CD8-positive, alpha-beta memory T cell (primary cell): ENCODE measurements around the gene PDPR. TPM values are rescaled to one million over a fixed set of nuclear protein-coding genes. Genes with fewer than 3 reads are reported as not detected.
"Not testable (repeated sequence)": the region's sequence is repeated elsewhere in the genome, so short reads cannot be mapped to it uniquely, and the experiment has no call there.

ENCODE experiments used
- CTCF ChIA-PET: fragments of 350-600 bp; sonication (Branson Sonifier 250); formaldehyde crosslinking; loops from one replicate; lab custom pipeline; 2021; ENCODE audit warnings: antibody characterized with exemption; lab: Charles Lee
- POLR2A ChIA-PET: fragments of 350-600 bp; sonication (Branson Sonifier 250); formaldehyde crosslinking; loops from one replicate; lab custom pipeline; 2021; ENCODE audit warnings: antibody characterized with exemption; lab: Charles Lee
- DNase-seq, 5 donors: peaks; one replicate each; pipeline versions ENCODE4 v3.0.0 to v3.0.0-alpha.2; 2020 to 2022; ENCODE audit warnings: mixed read lengths in 1 of 5
- H3K27ac ChIP-seq: one replicate; pipeline ENCODE4 v1.7.0; 2013; ENCODE audit warnings: low read depth, mild to moderate bottlenecking, low read length, moderate library complexity
- H3K27me3 ChIP-seq: 2 replicates; pipeline ENCODE4 v1.7.0; 2013; ENCODE audit warnings: low read length, mild to moderate bottlenecking; ENCODE audit not compliant: insufficient read depth, poor library complexity, severe bottlenecking
- H3K36me3 ChIP-seq: 2 replicates; pipeline ENCODE4 v1.7.0; 2013; ENCODE audit warnings: mild to moderate bottlenecking, low read length, moderate library complexity; ENCODE audit not compliant: insufficient read depth
- H3K4me1 ChIP-seq: 2 replicates; pipeline ENCODE4 v1.7.0; 2013; ENCODE audit warnings: mild to moderate bottlenecking, low read length, moderate library complexity; ENCODE audit not compliant: insufficient read depth
- H3K4me3 ChIP-seq: 2 replicates; pipeline ENCODE4 v1.7.0; 2013; ENCODE audit warnings: mild to moderate bottlenecking, low read length
- H3K9me3 ChIP-seq: 2 replicates; pipeline ENCODE4 v1.7.0; 2013; ENCODE audit warnings: mild to moderate bottlenecking, low read length
- H3K27ac Mint-ChIP-seq, 8 donors: one replicate each; pipeline ENCODE4 v1.8.0; 2020 to 2021; ENCODE audit warnings: mixed read lengths in 8 of 8, mild to moderate bottlenecking in 6 of 8, inconsistent platforms in 3 of 8, moderate library complexity in 3 of 8
- H3K27me3 Mint-ChIP-seq, 2 donors: one replicate each; pipeline ENCODE4 v1.8.0; 2020 to 2021; ENCODE audit warnings: mixed read lengths in 2 of 2, mild to moderate bottlenecking in 1 of 2, moderate library complexity in 1 of 2
- H3K36me3 Mint-ChIP-seq, 3 donors: one replicate each; pipeline ENCODE4 v1.8.0; 2020 to 2021; ENCODE audit warnings: mixed read lengths in 3 of 3, inconsistent platforms in 1 of 3, mild to moderate bottlenecking in 1 of 3
- H3K4me1 Mint-ChIP-seq, 3 donors: one replicate each; pipeline ENCODE4 v1.8.0; 2020 to 2021; ENCODE audit warnings: mixed read lengths in 3 of 3, inconsistent platforms in 1 of 3, mild to moderate bottlenecking in 1 of 3
- H3K4me3 Mint-ChIP-seq, 7 donors: one replicate each; pipeline ENCODE4 v1.8.0; 2020 to 2021; ENCODE audit warnings: mixed read lengths in 7 of 7, mild to moderate bottlenecking in 6 of 7, moderate library complexity in 4 of 7, inconsistent platforms in 2 of 7
- H3K9me3 Mint-ChIP-seq, 5 donors: one replicate each; pipeline ENCODE4 v1.8.0; 2020 to 2022; ENCODE audit warnings: mixed read lengths in 5 of 5, mild to moderate bottlenecking in 3 of 5, moderate library complexity in 2 of 5, inconsistent platforms in 1 of 5
- polyA plus RNA-seq: library from polyadenylated mRNA; unstranded; fragments of 300-500 nt; fragmentation: Illumina TruSeq; gene quantifications from one replicate; pipeline ENCODE4 v1.2.3, GENCODE V29; 2021
- total RNA-seq, 2 experiments: library from RNA; stranded (reverse); gene quantifications; one replicate each; pipeline ENCODE4 v1.2.3, GENCODE V29; 2021

Gene PDPR
- 10 to 100 TPM; 21.1 to 21.8 TPM for total RNA-seq
- 11.5 TPM for polyA plus RNA-seq

DNA sequence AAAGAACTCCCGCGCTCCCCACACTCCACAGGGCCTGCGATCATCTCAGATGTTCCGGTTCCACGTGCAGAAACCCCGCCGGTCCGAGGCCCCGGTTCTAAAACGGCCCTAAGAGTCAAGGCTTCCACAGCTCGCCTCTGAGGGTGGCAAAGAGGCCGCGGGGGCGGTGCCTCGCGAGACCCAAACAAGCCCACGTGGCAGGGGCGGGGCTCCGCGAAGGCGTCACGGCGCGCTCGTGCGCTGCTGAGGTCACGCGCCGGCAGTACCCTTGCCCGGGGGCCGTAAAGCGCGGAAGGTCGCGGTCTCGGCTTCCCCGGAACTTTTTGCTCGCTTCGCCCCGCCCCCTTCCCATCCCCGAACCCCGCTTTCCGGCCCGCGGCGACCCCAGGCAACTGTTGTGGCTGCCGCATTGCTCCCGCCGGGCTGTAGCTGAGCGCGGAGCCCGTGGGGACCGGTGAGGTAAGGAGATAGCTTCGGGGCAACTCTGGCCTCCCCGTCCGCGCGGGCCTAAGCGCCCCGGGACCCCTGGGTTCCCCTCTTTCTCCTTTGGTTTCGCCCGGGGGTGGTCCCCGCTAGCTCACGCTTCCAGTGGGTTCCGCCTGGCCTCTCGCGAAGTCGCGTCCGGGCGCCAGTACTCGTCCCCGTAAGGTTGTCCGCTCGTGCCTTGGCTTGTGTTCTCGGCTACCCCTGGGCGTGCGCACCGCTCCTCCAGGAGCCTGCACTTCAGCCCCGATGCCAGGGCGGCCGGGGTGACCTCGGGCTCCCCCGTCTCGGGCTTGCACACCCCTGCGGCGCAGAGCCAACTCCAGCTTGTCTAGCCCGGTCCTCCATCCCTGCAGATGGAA lies at the start of gene PDPR:
Gene PDPR (plus strand): TSS at position 351 of the 845 bp plus-strand sequence. CDS start 6,161 bp downstream, outside the sequence.
- H3K9me3 ChIP-seq, H3K27me3 ChIP-seq, H3K4me1 ChIP-seq, H3K36me3 ChIP-seq, H3K9me3 Mint-ChIP-seq, H3K27me3 Mint-ChIP-seq, POLR2A ChIA-PET, CTCF ChIA-PET: not testable (repeated sequence)
- peak; percentile 92 to 97 (median 96) for DNase-seq
- peak within 1 kb of the TSS; percentile 87 to 98 (median 88) for H3K4me3 Mint-ChIP-seq
- peak within 1 kb of the TSS; percentile 72 for H3K4me3 ChIP-seq
- H3K4me1 Mint-ChIP-seq: peaks cover 27 to 32% (median 27%) of the 10 kb centered on the region in 3 donors
- H3K27ac Mint-ChIP-seq: peak within 1 kb of the TSS; percentile 84 to 98 (median 87)
- peaks cover 0 to 18% (median 3%) of the 10 kb centered on the region in 3 donors for H3K36me3 Mint-ChIP-seq
- peak within 1 kb of the TSS; percentile 64 for H3K27ac ChIP-seq

DNA sequence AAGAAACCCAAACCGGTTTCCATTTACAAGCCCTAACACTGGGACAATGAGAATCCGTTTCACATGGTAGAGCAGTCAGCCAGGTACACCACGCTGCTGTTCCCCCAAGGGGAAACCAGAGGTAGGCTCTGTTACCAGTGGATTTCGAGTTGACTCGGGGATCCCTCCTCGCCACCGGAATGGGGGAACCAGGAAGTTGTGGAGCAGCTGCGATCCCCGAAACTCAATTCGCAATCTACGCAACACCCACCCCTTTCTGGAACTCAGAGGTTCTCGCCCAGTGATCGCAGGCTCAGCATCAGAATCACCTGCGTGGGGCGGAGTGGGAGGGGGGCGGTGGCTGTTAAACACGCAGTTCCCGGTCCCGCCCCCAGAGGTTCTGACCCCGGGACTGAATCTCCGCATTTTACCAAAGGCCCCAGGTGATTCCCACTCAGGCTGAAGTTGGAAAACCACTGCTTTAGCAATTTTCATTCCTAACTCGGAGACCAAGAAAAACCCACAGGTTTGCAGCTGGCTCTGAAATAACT lies 49.2 kb upstream of the PDPR start:
- H3K4me3 Mint-ChIP-seq: peak overlapping the region; percentile 86 to 95 (median 91)
- H3K27me3 Mint-ChIP-seq, CTCF ChIA-PET, H3K27me3 ChIP-seq, H3K36me3 ChIP-seq, H3K4me1 ChIP-seq, H3K9me3 Mint-ChIP-seq, H3K36me3 Mint-ChIP-seq, POLR2A ChIA-PET, H3K9me3 ChIP-seq: not testable (repeated sequence)
- Histone ChIP-seq H3K4me3 (peak overlapping the region; percentile 58), H3K27ac (peak overlapping the region; percentile 64)
- peak; percentile 69 to 85 (median 73) for DNase-seq
- peaks cover 8 to 26% (median 15%) of the 10 kb centered on the region in 3 donors for H3K4me1 Mint-ChIP-seq
- peak overlapping the region; percentile 80 to 98 (median 90) for H3K27ac Mint-ChIP-seq

DNA sequence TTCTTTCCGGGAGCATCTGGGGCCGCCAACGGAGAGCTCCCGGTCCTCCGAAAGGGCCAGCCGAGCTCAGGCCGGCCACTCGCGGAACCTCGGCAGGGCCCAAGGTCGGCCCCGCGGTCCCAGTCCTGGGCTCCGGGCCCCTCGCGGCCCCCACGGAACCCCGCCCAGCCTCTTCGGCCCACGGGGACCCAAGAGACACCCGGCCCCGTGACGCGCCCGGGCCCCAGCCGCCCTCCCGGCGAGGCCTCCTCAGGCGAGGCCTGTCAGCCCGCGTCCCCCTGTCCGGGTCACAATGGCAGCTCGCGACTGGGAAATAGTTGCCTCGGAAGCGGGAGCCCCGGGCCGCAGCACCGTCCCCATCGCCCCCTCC lies 48.8 kb upstream of the PDPR start:
- H3K27me3 Mint-ChIP-seq, POLR2A ChIA-PET, H3K9me3 Mint-ChIP-seq, H3K4me1 ChIP-seq, H3K36me3 ChIP-seq, DNase-seq, H3K36me3 Mint-ChIP-seq, H3K9me3 ChIP-seq, CTCF ChIA-PET, H3K27me3 ChIP-seq: not testable (repeated sequence)
- H3K27ac ChIP-seq: peak overlapping the region; percentile 64
- Mint-ChIP-seq H3K4me3 (peak overlapping the region; percentile 86 to 95 (median 91)), H3K27ac (peak overlapping the region in 4 of 8 donors; percentile 86 to 98 (median 94)), H3K4me1 (peaks cover 8 to 25% (median 15%) of the 10 kb centered on the region in 3 donors)
- H3K4me3 ChIP-seq: peak overlapping the region; percentile 66

DNA sequence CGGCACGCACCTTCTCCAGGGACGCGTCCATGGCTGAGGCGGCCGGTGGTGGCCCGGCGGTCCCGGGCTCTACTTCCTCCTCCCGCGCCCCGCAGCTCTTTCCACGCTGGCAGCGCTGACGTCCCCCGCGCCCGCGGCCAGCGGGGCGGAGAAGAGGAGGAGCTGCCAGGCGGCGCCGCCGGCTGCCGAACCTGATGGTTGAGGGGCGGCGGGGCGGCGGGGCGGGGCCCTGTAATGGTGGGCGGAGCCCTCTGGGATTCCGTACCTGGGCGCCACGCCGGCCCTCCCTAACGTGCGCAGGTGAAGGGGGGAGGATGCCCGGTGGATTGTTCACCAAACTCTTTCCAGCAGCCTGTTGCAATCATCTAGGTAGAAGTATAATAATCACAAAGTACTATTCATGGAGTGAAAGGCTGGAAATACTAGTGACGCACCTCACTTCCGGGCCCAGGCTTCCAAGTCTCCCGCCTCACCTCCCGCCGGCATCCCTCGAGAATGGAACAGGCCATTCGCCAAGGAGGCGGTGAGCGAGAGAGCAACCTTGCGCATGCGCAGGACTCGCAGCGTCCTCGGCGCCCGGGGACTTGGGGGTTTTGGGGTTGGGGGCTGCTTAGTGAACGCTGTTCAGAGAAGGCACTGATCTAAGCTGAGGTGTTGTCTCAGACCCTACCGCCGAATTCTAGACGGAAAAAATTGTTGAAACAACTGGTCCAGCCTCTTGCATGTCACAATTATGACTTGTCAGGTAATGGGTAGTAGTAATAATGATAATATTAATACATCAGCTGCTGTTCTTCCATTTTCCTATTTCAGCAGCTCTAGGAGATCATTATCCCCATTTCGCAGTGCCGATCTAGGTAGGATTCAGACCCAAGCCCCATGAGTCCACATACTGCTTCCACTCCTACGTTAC lies 48.1 kb upstream of the PDPR start:
- Histone ChIP-seq H3K4me3 (peak overlapping the region; percentile 66), H3K27ac (peak overlapping the region; percentile 64)
- POLR2A ChIA-PET, H3K9me3 Mint-ChIP-seq, H3K36me3 ChIP-seq, CTCF ChIA-PET, H3K4me1 ChIP-seq, H3K27me3 ChIP-seq, H3K36me3 Mint-ChIP-seq, H3K27me3 Mint-ChIP-seq, H3K9me3 ChIP-seq: not testable (repeated sequence)
- Mint-ChIP-seq H3K4me1 (peaks cover 7 to 23% (median 15%) of the 10 kb centered on the region in 3 donors), H3K4me3 (peak overlapping the region; percentile 85 to 91 (median 88)), H3K27ac (peak overlapping the region; percentile 75 to 97 (median 92))
- DNase-seq: peak; percentile 91 to 94 (median 92)

DNA sequence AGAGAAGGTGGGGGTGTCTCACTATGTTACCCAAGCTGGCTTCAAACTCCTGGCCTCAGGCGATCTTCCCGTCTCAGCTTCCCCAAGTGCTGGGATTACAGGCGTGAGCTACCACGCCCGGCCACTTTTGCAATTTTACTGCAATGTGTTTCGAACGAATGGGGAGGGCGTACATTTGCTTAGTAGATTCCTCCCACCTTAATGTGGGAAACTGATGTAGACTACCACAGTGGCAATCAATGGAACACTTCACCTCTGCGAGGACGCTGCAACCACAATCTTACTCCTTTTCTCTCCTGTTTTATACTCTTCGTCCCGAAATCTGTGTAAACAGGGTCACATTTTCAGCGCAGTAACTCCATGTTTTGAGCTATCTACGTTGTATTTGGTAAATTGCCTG lies 47.4 kb upstream of the PDPR start:
- H3K27me3 ChIP-seq, H3K9me3 ChIP-seq, POLR2A ChIA-PET, DNase-seq, H3K36me3 Mint-ChIP-seq, H3K27ac ChIP-seq, H3K9me3 Mint-ChIP-seq, CTCF ChIA-PET, H3K27me3 Mint-ChIP-seq, H3K36me3 ChIP-seq, H3K4me3 ChIP-seq, H3K4me1 ChIP-seq: not testable (repeated sequence)
- Mint-ChIP-seq H3K27ac (peak overlapping the region in 2 of 8 donors; percentile 11 to 68), H3K4me1 (peaks cover 6 to 21% (median 15%) of the 10 kb centered on the region in 3 donors), H3K4me3 (peak overlapping the region; percentile 48 to 78 (median 71))

DNA sequence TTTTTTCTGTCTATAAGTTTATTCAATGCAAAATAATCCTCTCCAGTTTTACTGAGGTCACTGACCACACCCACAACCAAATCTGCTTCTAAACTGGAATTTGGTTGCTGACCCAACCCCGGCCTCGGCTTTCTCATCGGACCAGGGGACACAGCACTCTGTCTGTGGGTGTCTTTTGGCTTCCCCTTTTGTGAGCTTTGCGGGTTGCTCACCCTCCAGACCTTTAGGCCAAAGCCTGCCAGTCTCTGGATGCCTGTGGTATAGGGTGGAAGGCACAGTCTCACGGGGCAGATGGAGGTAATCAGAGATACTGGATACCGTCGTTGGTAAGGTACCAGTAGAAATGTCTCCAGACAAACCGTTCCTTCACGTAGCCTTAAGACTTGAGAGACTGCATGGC lies 35.1 kb upstream of the PDPR start:
- H3K27me3 ChIP-seq, CTCF ChIA-PET, H3K9me3 Mint-ChIP-seq, POLR2A ChIA-PET, H3K9me3 ChIP-seq, H3K36me3 ChIP-seq, H3K27me3 Mint-ChIP-seq, H3K4me1 Mint-ChIP-seq, H3K27ac ChIP-seq, H3K27ac Mint-ChIP-seq, DNase-seq, H3K4me1 ChIP-seq, H3K4me3 ChIP-seq, H3K36me3 Mint-ChIP-seq, H3K4me3 Mint-ChIP-seq: not testable (repeated sequence)

DNA sequence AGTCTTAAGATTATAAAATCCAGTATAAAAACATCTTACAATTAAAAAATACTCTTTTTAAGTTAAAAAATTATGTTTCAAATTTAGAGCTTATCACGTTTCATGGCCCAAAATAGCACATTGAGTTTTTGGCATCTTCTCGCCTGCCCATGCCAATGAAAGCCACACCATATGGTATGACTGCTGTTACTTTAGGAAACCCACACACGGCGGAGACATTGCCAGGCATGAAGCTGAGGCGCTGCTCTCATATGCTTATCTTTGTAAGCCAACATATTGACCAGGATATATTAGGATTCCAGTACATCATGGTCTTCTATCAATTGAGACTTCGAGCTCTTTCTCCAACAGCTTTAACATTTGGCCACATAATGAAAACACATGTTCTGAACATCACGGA lies 32.9 kb upstream of the PDPR start:
- H3K9me3 Mint-ChIP-seq, H3K27me3 Mint-ChIP-seq, H3K27ac Mint-ChIP-seq, H3K36me3 ChIP-seq, CTCF ChIA-PET, H3K36me3 Mint-ChIP-seq, H3K27ac ChIP-seq, H3K4me3 ChIP-seq, H3K27me3 ChIP-seq, H3K4me1 Mint-ChIP-seq, H3K4me1 ChIP-seq, H3K9me3 ChIP-seq, H3K4me3 Mint-ChIP-seq, POLR2A ChIA-PET, DNase-seq: not testable (repeated sequence)

DNA sequence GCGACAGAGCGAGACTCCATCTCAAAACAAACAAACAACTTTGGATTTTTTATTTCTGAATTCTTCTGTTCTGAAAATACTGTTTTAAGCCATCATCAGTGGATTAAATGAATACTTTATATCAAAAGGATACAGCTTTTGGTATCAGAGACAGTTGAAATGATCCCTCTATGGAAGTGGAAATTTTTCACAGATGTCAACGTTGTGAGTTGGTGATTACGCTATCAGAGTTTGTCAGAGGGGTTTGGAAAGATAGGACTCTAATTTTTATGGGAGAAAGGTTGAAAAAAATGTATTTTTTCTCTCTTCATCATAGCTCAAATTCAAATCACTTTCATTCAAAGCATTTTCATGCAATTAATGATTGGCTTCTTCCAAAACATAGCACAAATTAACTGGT lies 30.2 kb upstream of the PDPR start:
- H3K27me3 ChIP-seq, H3K9me3 ChIP-seq, H3K36me3 ChIP-seq, H3K4me1 Mint-ChIP-seq, H3K4me3 Mint-ChIP-seq, H3K4me3 ChIP-seq, DNase-seq, H3K27me3 Mint-ChIP-seq, CTCF ChIA-PET, H3K4me1 ChIP-seq, H3K36me3 Mint-ChIP-seq, H3K9me3 Mint-ChIP-seq, H3K27ac Mint-ChIP-seq, POLR2A ChIA-PET, H3K27ac ChIP-seq: not testable (repeated sequence)
